AG04449 (cell line): ENCODE results near the gene ST6GALNAC4.

Experiments used
- CTCF ChIA-PET: fragments of 350-600 bp; formaldehyde crosslinking; extraction: SDS; loops from one replicate; lab custom pipeline; 2021; ENCODE audit warnings: antibody characterized with exemption; lab: Yijun Ruan, JAX
- POLR2A ChIA-PET: fragments of 400-600, 350-600 bp; formaldehyde crosslinking; extraction: SDS; loops from one replicate; lab custom pipeline; 2020; ENCODE audit warnings: antibody characterized with exemption, inconsistent platforms; lab: Yijun Ruan, JAX
- DNase-seq: peaks from one replicate; pipeline ENCODE4 v3.0.0-alpha.2; 2010; ENCODE audit warnings: low read depth, low spot score
- H3K4me3 ChIP-seq: 2 replicates; pipeline ENCODE4 v1.5.1; 2011; ENCODE audit warnings: low read depth, mild to moderate bottlenecking, control low read depth, low read length
- TF ChIP-seq, protein P1 (sequence below): IDR thresholded peaks from one replicate; pipeline ENCODE4 v1.5.1; 2011; ENCODE audit warnings: mild to moderate bottlenecking, moderate library complexity, low read length, control low read depth, inconsistent platforms; ENCODE audit not compliant: insufficient read depth; ENCODE audit errors: missing control alignments

ST6GALNAC4 gene

DNA sequence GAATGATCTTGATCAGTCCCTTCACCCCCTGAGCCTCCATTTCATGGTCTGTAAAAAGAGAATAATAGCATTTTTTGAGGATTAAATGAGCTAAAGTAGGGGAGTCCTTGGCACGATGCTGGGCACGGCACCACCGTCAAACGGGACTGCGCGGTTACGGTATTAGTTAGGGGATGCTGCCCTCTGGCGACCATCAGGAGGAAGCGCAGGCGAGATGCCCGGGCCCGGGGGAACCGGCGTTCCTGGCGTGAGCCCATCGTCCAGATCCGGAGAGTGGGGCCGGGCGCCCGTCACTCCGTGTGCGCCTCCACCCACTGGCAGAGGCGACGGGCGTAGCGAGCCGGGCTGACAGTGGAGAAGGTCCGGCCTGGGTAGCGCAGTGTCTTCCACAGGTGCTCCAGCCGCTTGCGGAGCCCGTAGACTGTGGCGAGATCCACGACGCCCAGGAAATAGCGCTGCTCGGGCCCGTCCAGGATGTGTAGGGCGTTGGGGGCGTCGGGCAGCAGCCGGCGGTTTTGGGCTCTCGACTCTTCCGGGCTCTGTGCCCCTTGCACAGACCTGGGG, 4.8 kb upstream of the ST6GALNAC4 start:
- DNase-seq: no peak
- ChIA-PET CTCF (interaction anchor here (0.6 to 6.4 kb wide), 69 partner anchors 9 to 956 kb away, joined by 3 to 119 read pairs (median 5); partner anchors contain the start of genes CDK9, ENG, PIP5KL1 and PTRH1), POLR2A (interaction anchor here (0.6 to 1.2 kb wide), 4 partner anchors 120 to 364 kb away, joined by 3 to 5 read pairs (median 3); partner anchors contain the start of gene CDK9)
- H3K4me3 ChIP-seq: peak overlapping the region; percentile 40
- TF ChIP-seq, protein P1, sequence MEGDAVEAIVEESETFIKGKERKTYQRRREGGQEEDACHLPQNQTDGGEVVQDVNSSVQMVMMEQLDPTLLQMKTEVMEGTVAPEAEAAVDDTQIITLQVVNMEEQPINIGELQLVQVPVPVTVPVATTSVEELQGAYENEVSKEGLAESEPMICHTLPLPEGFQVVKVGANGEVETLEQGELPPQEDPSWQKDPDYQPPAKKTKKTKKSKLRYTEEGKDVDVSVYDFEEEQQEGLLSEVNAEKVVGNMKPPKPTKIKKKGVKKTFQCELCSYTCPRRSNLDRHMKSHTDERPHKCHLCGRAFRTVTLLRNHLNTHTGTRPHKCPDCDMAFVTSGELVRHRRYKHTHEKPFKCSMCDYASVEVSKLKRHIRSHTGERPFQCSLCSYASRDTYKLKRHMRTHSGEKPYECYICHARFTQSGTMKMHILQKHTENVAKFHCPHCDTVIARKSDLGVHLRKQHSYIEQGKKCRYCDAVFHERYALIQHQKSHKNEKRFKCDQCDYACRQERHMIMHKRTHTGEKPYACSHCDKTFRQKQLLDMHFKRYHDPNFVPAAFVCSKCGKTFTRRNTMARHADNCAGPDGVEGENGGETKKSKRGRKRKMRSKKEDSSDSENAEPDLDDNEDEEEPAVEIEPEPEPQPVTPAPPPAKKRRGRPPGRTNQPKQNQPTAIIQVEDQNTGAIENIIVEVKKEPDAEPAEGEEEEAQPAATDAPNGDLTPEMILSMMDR: peak; percentile 94

GRCh38 chr9:127920794-127921193, 4.0 kb upstream of the ST6GALNAC4 start:
- POLR2A ChIA-PET: interaction anchor here (1.2 kb wide), 2 partner anchors 119 to 135 kb away, joined by 3 read pairs; partner anchors contain the start of gene CDK9

DNA sequence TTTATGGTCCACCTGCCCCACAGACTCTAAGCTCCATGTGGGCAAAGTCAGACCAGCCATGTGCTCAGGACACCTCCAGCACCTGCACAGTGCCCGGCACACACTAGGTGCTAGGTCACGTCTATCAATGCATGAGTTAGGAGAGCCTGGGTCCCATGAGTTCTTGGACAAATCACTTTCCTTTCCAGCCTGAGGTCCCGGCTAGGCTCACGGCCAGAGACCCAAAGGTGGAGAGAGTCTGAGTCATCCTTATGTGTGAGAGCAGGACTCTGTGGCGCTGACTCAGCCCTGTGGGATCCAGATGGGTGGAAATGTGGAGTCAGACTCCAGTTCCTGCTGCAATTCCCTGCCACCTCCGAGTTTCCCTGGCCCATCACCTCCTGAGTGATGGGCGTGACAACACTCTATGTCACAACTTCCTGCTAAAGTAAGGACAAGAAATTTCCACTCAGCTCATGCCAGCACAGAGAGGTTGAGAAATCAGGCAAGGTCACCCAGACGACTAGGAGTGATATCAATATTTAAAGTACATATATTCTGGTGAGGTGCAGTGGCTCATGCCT, 2.5 kb upstream of the ST6GALNAC4 start:
- POLR2A ChIA-PET: interaction anchor here (0.6 to 1.2 kb wide), 3 partner anchors 21 to 398 kb away, joined by 3 read pairs; no protein-coding TSS in a partner anchor
- TF ChIP-seq, protein P1: no peak
- H3K4me3 ChIP-seq: no peak overlapping the region
- peak; percentile 95 for DNase-seq
- CTCF ChIA-PET: interaction anchor here (1.0 to 5.9 kb wide), 16 partner anchors 11 to 704 kb away, joined by 3 to 119 read pairs (median 4); partner anchors contain the start of genes CDK9, PIP5KL1 and TOR2A

More at GRCh38 chr9:127920794-127921193, 4.0 kb upstream of the ST6GALNAC4 start:
- TF ChIP-seq, protein P1: no peak
- no peak overlapping the region for H3K4me3 ChIP-seq
- DNase-seq: no peak
- CTCF ChIA-PET: interaction anchor here (0.6 to 6.4 kb wide), 73 partner anchors 8 to 955 kb away, joined by 3 to 119 read pairs (median 4); partner anchors contain the start of genes CDK9, ENG, PIP5KL1 and PTRH1

GRCh38 chr9:127918183-127919107, 1.6 kb upstream of the ST6GALNAC4 start:
- H3K4me3 ChIP-seq: no peak overlapping the region
- CTCF ChIA-PET: interaction anchor here (0.6 to 5.9 kb wide), 12 partner anchors 24 to 347 kb away, joined by 3 to 119 read pairs (median 7); partner anchors contain the start of genes CDK9 and TOR2A
- POLR2A ChIA-PET: interaction anchor here (0.6 to 1.2 kb wide), 2 partner anchors 20 to 397 kb away, joined by 3 read pairs; no protein-coding TSS in a partner anchor
- TF ChIP-seq, protein P1: no peak
- DNase-seq: no peak

- TF ChIP-seq, protein P1: no peak
- DNase-seq: no peak
- CTCF ChIA-PET: interaction anchor here (0.7 to 2.5 kb wide), 9 partner anchors 44 to 197 kb away, joined by 3 to 13 read pairs (median 7); partner anchors contain the start of genes CDK9 and TOR2A
- POLR2A ChIA-PET: no interaction called here
- no peak overlapping the region for H3K4me3 ChIP-seq
These were observed 762 bp upstream of the ST6GALNAC4 start for GRCh38 chr9:127917603-127918002.
